Ishikawa (cell line): ENCODE results near the gene PTH2R.

Experiments
- CEBPB ChIP-seq: IDR thresholded peaks from 2 replicates; pipeline ENCODE4 v1.6.1; 2012
- CREB1 ChIP-seq: IDR thresholded peaks from 2 replicates; pipeline ENCODE4 v1.6.1; 2012; ENCODE audit warnings: low read depth
- EGR1 ChIP-seq: IDR thresholded peaks from 2 replicates; pipeline ENCODE4 v1.6.1; 2012
- EP300 ChIP-seq: IDR thresholded peaks from 2 replicates; pipeline ENCODE4 v1.6.1; 2012; ENCODE audit warnings: borderline replicate concordance
- FOXM1 ChIP-seq: IDR thresholded peaks from 2 replicates; pipeline ENCODE4 v1.6.1; 2012; ENCODE audit warnings: low read depth, borderline replicate concordance
- MAX ChIP-seq: IDR thresholded peaks from 2 replicates; pipeline ENCODE4 v1.6.1; 2012
- NFIC ChIP-seq: IDR thresholded peaks from 2 replicates; pipeline ENCODE4 v1.6.1; 2012
- RAD21 ChIP-seq: IDR thresholded peaks from 2 replicates; pipeline ENCODE4 v1.6.1; 2012; ENCODE audit warnings: low read depth
- REST ChIP-seq: IDR thresholded peaks from 2 replicates; pipeline ENCODE4 v1.6.1; 2012; ENCODE audit warnings: low read depth, mild to moderate bottlenecking
- TAF1 ChIP-seq: IDR thresholded peaks from 2 replicates; pipeline ENCODE4 v1.6.1; 2012; ENCODE audit warnings: low read depth, mild to moderate bottlenecking
- TCF12 ChIP-seq: IDR thresholded peaks from 2 replicates; pipeline ENCODE4 v1.6.1; 2012; ENCODE audit warnings: low read depth
- TEAD4 ChIP-seq: IDR thresholded peaks from 2 replicates; pipeline ENCODE4 v1.6.1; 2012
- USF1 ChIP-seq: IDR thresholded peaks from 2 replicates; pipeline ENCODE4 v1.6.1; 2012
- YY1 ChIP-seq: IDR thresholded peaks from 2 replicates; pipeline ENCODE4 v1.6.1; 2012; ENCODE audit warnings: low read depth
- ZBTB7A ChIP-seq: IDR thresholded peaks from 2 replicates; pipeline ENCODE4 v1.6.1; 2012; ENCODE audit warnings: low read depth

The PTH2R gene

GRCh38 chr2:208379192-208379591, 27.4 kb upstream of the PTH2R start:
- no peak for TF ChIP-seq YY1
- TF ChIP-seq USF1: no peak
- no peak for TF ChIP-seq TCF12
- TF ChIP-seq EP300: no peak
- TF ChIP-seq FOXM1: no peak
- no peak for TF ChIP-seq TAF1
- no peak for TF ChIP-seq REST
- no peak for TF ChIP-seq TEAD4
- TF ChIP-seq RAD21: no peak
- no peak for TF ChIP-seq EGR1
- no peak for TF ChIP-seq CEBPB
- TF ChIP-seq NFIC: no peak
- TF ChIP-seq CREB1: no peak

GRCh38 chr2:208384637-208385036, 22.0 kb upstream of the PTH2R start:
- TF ChIP-seq MAX (no peak), CREB1 (no peak), TCF12 (no peak), NFIC (no peak), FOXM1 (no peak), YY1 (no peak), USF1 (no peak), REST (no peak), EP300 (no peak), TEAD4 (no peak), TAF1 (no peak), RAD21 (no peak), EGR1 (no peak), ZBTB7A (no peak), CEBPB (no peak)

GRCh38 chr2:208386541-208386940, 20.1 kb upstream of the PTH2R start:
- TF ChIP-seq YY1 (no peak), CREB1 (no peak), REST (no peak), TCF12 (no peak)

GRCh38 chr2:208389940-208390339, 16.7 kb upstream of the PTH2R start:
- TF ChIP-seq EP300 (no peak), RAD21 (no peak), USF1 (no peak), CREB1 (no peak), MAX (no peak)

- no peak for TF ChIP-seq REST
- TF ChIP-seq NFIC: no peak
- no peak for TF ChIP-seq EP300
- TF ChIP-seq CEBPB: no peak
- no peak for TF ChIP-seq TAF1
- TF ChIP-seq TCF12: no peak
- TF ChIP-seq USF1: no peak
- no peak for TF ChIP-seq EGR1
- no peak for TF ChIP-seq ZBTB7A
- no peak for TF ChIP-seq RAD21
- no peak for TF ChIP-seq FOXM1
Measured at GRCh38 chr2:208392300-208392699, 14.3 kb upstream of the PTH2R start.
